Cardiac muscle cell (in vitro differentiated cells and primary cell): ENCODE data around the gene TAS1R3. TPM values are rescaled to one million over a fixed set of nuclear protein-coding genes. Genes with fewer than 3 reads are reported as not detected.
A peak's percentile ranks its signal among the peaks of the same experiment; 100 is the strongest.

Experiments
- DNase-seq, 2 donors: peaks; one replicate each; pipeline versions ENCODE4 v3.0.0 to v3.0.0-alpha.2; 2010 to 2017; ENCODE audit warnings: low read depth in 1 of 2, low spot score in 1 of 2
- H3K27ac ChIP-seq: fragments of 200-600 bp; sonication (generic); 2 replicates; pipeline ENCODE4 v1.5.1; 2016
- H3K27me3 ChIP-seq: fragments of 200-600 bp; sonication (generic); 2 replicates; pipeline ENCODE4 v1.6.0; 2016; ENCODE audit warnings: control low read depth
- H3K36me3 ChIP-seq: fragments of 200-600 bp; sonication (generic); 2 replicates; pipeline ENCODE4 v1.5.1; 2016; ENCODE audit warnings: control low read depth
- H3K4me1 ChIP-seq: fragments of 200-600 bp; sonication (generic); 2 replicates; pipeline ENCODE4 v1.8.1; 2017; ENCODE audit warnings: low read depth, mild to moderate bottlenecking, mixed run types
- H3K4me3 ChIP-seq: fragments of 200-600 bp; sonication (generic); 2 replicates; pipeline ENCODE4 v1.5.1; 2016; ENCODE audit warnings: mild to moderate bottlenecking
- H3K9me3 ChIP-seq: fragments of 200-600 bp; sonication (generic); 2 replicates; pipeline ENCODE4 v1.5.1; 2017; ENCODE audit warnings: low read depth, mild to moderate bottlenecking, control low read depth
- CTCF ChIP-seq: IDR thresholded peaks from 2 replicates; pipeline ENCODE4 v1.5.1; 2012; ENCODE audit warnings: low read depth, mild to moderate bottlenecking, low read length
- polyA plus RNA-seq: library from polyadenylated mRNA; unstranded; fragments of >200 nt; fragmentation: Nextera tagmentation; extraction: Ambion mirVana; gene quantifications from 2 replicates; pipeline ENCODE4 v1.2.1, GENCODE V29; 2016
- total RNA-seq: library from RNA; depleted of rRNA; stranded (reverse); fragments of >200 nt; gene quantifications from 2 replicates; pipeline ENCODE4 v1.2.3, GENCODE V29; 2016

Gene TAS1R3
- total and polyA plus RNA-seq, 2 experiments from 2014 or later: 0.32 to 1.1 TPM

GRCh38 chr1:1285102-1285571 is 45.9 kb upstream of the TAS1R3 start:
- Histone ChIP-seq H3K9me3 (no peaks in the 10 kb centered on the region), H3K4me3 (no peak overlapping the region), H3K4me1 (no peaks in the 10 kb centered on the region), H3K36me3 (no peaks in the 10 kb centered on the region), H3K27ac (no peak overlapping the region), H3K27me3 (no peaks in the 10 kb centered on the region)
- DNase-seq: no peak
- TF ChIP-seq CTCF: no peak

- Histone ChIP-seq H3K4me3 (no peak overlapping the region), H3K27ac (no peak overlapping the region), H3K27me3 (no peaks in the 10 kb centered on the region), H3K36me3 (no peaks in the 10 kb centered on the region), H3K9me3 (no peaks in the 10 kb centered on the region), H3K4me1 (no peaks in the 10 kb centered on the region)
- no peak for DNase-seq
- TF ChIP-seq CTCF: no peak
Measured at GRCh38 chr1:1285611-1286311, 45.3 kb upstream of the TAS1R3 start.

- TF ChIP-seq CTCF: no peak
- Histone ChIP-seq H3K4me1 (no peaks in the 10 kb centered on the region), H3K9me3 (no peaks in the 10 kb centered on the region), H3K27me3 (no peaks in the 10 kb centered on the region), H3K4me3 (no peak overlapping the region), H3K27ac (no peak overlapping the region), H3K36me3 (no peaks in the 10 kb centered on the region)
- no peak for DNase-seq
Measured at GRCh38 chr1:1286313-1287261, 44.5 kb upstream of the TAS1R3 start.

- Histone ChIP-seq H3K36me3 (no peaks in the 10 kb centered on the region), H3K4me3 (no peak overlapping the region), H3K27me3 (no peaks in the 10 kb centered on the region), H3K27ac (no peak overlapping the region), H3K9me3 (no peaks in the 10 kb centered on the region), H3K4me1 (no peaks in the 10 kb centered on the region)
- DNase-seq: no peak
- no peak for TF ChIP-seq CTCF
Measured at GRCh38 chr1:1287288-1288110, 43.6 kb upstream of the TAS1R3 start.

GRCh38 chr1:1290238-1290731 is 40.8 kb upstream of the TAS1R3 start:
- peak; percentile 55 to 56 for DNase-seq

More at GRCh38 chr1:1290238-1290731, 40.8 kb upstream of the TAS1R3 start:
- TF ChIP-seq CTCF: peak; percentile 53
- no peak overlapping the region for H3K4me3 ChIP-seq
- no peaks in the 10 kb centered on the region for H3K4me1 ChIP-seq
- no peaks in the 10 kb centered on the region for H3K27me3 ChIP-seq
- H3K27ac ChIP-seq: no peak overlapping the region
- H3K36me3 ChIP-seq: no peaks in the 10 kb centered on the region
- H3K9me3 ChIP-seq: no peaks in the 10 kb centered on the region
